Liver (tissue), 9 donors: ENCODE results near the gene KTN1. TPM values are rescaled to one million over a fixed set of nuclear protein-coding genes. Genes with fewer than 3 reads are reported as not detected.

Experiments used
- DNase-seq: peaks from one replicate; pipeline ENCODE4 v3.0.0-alpha.2; 2017; ENCODE audit warnings: low spot score
- H3K27ac ChIP-seq, 2 donors: one replicate each; pipeline ENCODE4 v1.7.0; 2013; ENCODE audit warnings: inconsistent platforms in 2 of 2, low read length in 2 of 2, control low read depth in 1 of 2, low read depth in 1 of 2, mild to moderate bottlenecking in 1 of 2
- H3K27me3 ChIP-seq, 4 donors: one replicate each; pipeline versions ENCODE4 v1.6.1 to v1.7.0; 2013; ENCODE audit warnings: low read length in 3 of 4, inconsistent platforms in 1 of 4, mild to moderate bottlenecking in 1 of 4, moderate library complexity in 1 of 4; ENCODE audit not compliant: control insufficient read depth in 4 of 4, insufficient read depth in 4 of 4
- H3K36me3 ChIP-seq, 4 donors: one replicate each; pipeline versions ENCODE4 v1.6.1 to v1.7.0; 2013; ENCODE audit warnings: low read length in 3 of 4, mild to moderate bottlenecking in 3 of 4, low read depth in 1 of 4, moderate library complexity in 1 of 4; ENCODE audit not compliant: control insufficient read depth in 4 of 4, insufficient read depth in 3 of 4
- H3K4me1 ChIP-seq, 4 donors: one replicate each; pipeline versions ENCODE4 v1.6.1 to v1.7.0; 2013; ENCODE audit warnings: low read length in 3 of 4, mild to moderate bottlenecking in 3 of 4, moderate library complexity in 1 of 4; ENCODE audit not compliant: control insufficient read depth in 4 of 4, insufficient read depth in 4 of 4
- H3K4me3 ChIP-seq, 3 donors: one replicate each; pipeline versions ENCODE4 v1.6.1 to v1.7.0; 2013; ENCODE audit warnings: low read length in 3 of 3, control low read depth in 1 of 3, low read depth in 1 of 3, mild to moderate bottlenecking in 1 of 3
- H3K9ac ChIP-seq, 2 donors: one replicate each; pipeline ENCODE4 v1.7.0; 2013; ENCODE audit warnings: low read length in 2 of 2, mild to moderate bottlenecking in 2 of 2, moderate library complexity in 2 of 2, control low read depth in 1 of 2, low read depth in 1 of 2
- H3K9me3 ChIP-seq, 4 donors: one replicate each; pipeline versions ENCODE4 v1.6.1 to v1.7.0; 2013; ENCODE audit warnings: low read length in 3 of 4; ENCODE audit not compliant: control insufficient read depth in 4 of 4
- ATF3 ChIP-seq: IDR thresholded peaks from 2 replicates; pipeline ENCODE4 v1.6.1; 2016; ENCODE audit warnings: antibody characterized with exemption
- FOXA1 ChIP-seq: IDR thresholded peaks from 2 replicates; pipeline ENCODE4 v1.6.1; 2016; ENCODE audit warnings: antibody characterized with exemption
- GABPA ChIP-seq, 2 donors: IDR thresholded peaks in 1 of 2; conservative IDR thresholded peaks in 1 of 2; 2 replicates each; pipeline ENCODE4 v1.6.1; 2016; ENCODE audit warnings: antibody characterized with exemption in 2 of 2, mild to moderate bottlenecking in 1 of 2, moderate library complexity in 1 of 2
- JUND ChIP-seq, 2 donors: IDR thresholded peaks; 2 replicates each; pipeline ENCODE4 v1.6.1; 2016; ENCODE audit warnings: antibody characterized with exemption in 2 of 2
- MAX ChIP-seq: IDR thresholded peaks from 2 replicates; pipeline ENCODE4 v1.6.1; 2016; ENCODE audit warnings: antibody characterized with exemption
- NR2F2 ChIP-seq: IDR thresholded peaks from 2 replicates; pipeline ENCODE4 v1.6.1; 2016; ENCODE audit warnings: antibody characterized with exemption
- RAD21 ChIP-seq, 2 donors: IDR thresholded peaks; 2 replicates each; pipeline ENCODE4 v1.6.1; 2016; ENCODE audit warnings: antibody characterized with exemption in 2 of 2, mild to moderate bottlenecking in 2 of 2
- REST ChIP-seq: IDR thresholded peaks from 2 replicates; pipeline ENCODE4 v1.6.1; 2016; ENCODE audit warnings: antibody characterized with exemption, mild to moderate bottlenecking
- RXRA ChIP-seq, 2 donors: IDR thresholded peaks; 2 replicates each; pipeline ENCODE4 v1.6.1; 2017 to 2018; ENCODE audit warnings: antibody characterized with exemption in 2 of 2, mild to moderate bottlenecking in 1 of 2
- SP1 ChIP-seq: IDR thresholded peaks from 2 replicates; pipeline ENCODE4 v1.6.1; 2018; ENCODE audit warnings: antibody characterized with exemption, mild to moderate bottlenecking
- YY1 ChIP-seq: IDR thresholded peaks from 2 replicates; pipeline ENCODE4 v1.6.1; 2016; ENCODE audit warnings: antibody characterized with exemption, mild to moderate bottlenecking
- WGBS: extraction: QIAGEN DNeasy Blood & Tissue Kit; methylation state at CpG from one replicate; pipeline ENCODE4 v1.1.7; 2013; 5-methylcytosine and 5-hydroxymethylcytosine counted together
- polyA plus RNA-seq, 2 donors: library from polyadenylated mRNA; stranded (reverse) in 1 of 2; unstranded in 1 of 2; fragments of 200-250 nt in 1 of 2; fragments of >200 nt in 1 of 2; fragmentation: Nextera tagmentation in 1 of 2; extraction: Ambion mirVana in 1 of 2; gene quantifications; one replicate each; pipeline versions ENCODE4 v1.2.1 to v1.2.3, GENCODE V29; 2013 to 2015
- total RNA-seq, 2 donors: library from RNA; depleted of rRNA; stranded (reverse); fragments of >200 nt; gene quantifications; one replicate each; pipeline ENCODE4 v1.2.3, GENCODE V29; 2014
- donor health status: healthy.
- donor health status: healthy.
- donor health status: healthy.
- donor health status: healthy.
- donor health status: healthy.

Gene KTN1
- total and polyA plus RNA-seq, 4 donors = 34.9 to 141 (median 59.6) TPM

DNA sequence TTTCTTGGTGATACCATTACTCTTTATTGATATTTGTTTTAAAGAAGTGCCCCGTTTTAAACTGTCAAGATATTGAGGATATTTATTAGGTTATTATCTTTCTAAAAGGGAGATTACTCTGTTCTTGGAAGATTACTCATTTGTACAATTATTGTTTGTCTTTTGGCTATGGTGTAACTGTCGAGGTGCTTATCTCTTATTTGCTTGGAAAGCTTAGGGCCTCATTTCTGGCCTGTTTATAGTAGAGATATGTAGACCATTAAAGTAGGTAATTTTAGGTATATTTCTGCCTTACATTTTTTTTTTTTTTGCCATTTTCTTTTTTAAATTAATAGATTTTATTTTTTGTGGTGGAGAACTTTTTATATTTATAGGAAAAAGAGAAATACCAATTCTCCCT, 74.2 kb downstream of the KTN1 start:
- peaks cover 0 to 3% (median 1%) of the 10 kb centered on the region in 4 donors for H3K4me1 ChIP-seq
- H3K9me3 ChIP-seq = no peaks in the 10 kb centered on the region
- 25% methylated on average over 2 of the region's 2 CpGs for WGBS
- no peak for DNase-seq
- H3K27ac ChIP-seq = no peak overlapping the region
- no peaks in the 10 kb centered on the region for H3K27me3 ChIP-seq
- TF ChIP-seq YY1 (no peak), MAX (no peak), RAD21 (IDR thresholded peaks at IDR 0.05) (peak; percentile 11 to 17)
- no peak overlapping the region for H3K4me3 ChIP-seq
- H3K36me3 ChIP-seq = peaks cover 3 to 42% (median 27%) of the 10 kb centered on the region in 4 donors
- no peak overlapping the region for H3K9ac ChIP-seq

DNA sequence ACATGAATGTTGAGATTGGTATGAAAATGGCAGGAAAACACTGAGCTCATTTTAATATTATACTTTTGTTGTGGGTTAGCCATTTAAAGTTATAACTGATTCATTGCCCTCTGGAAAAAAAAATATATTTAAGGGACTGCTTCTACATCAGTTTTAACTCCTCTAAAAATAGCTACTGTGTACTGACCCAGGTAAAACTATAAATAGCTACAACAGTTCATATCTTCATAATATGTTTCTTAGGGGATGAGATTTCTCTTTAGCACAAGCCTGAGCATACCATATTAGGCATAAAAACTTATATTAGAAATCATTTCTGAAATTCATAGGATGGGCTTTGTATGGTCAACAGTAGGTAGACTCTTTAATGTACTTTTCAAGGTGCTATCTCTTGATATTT, 81.0 kb downstream of the KTN1 start:
- DNase-seq = no peak
- no peak overlapping the region for H3K27ac ChIP-seq
- TF ChIP-seq YY1 (no peak), SP1 (no peak), GABPA (IDR thresholded peaks at IDR 0.05 in 1 of 2, conservative IDR thresholded peaks at IDR 0.05 in 1 of 2) (no peak), ATF3 (no peak), JUND (IDR thresholded peaks at IDR 0.05) (no peak), RAD21 (IDR thresholded peaks at IDR 0.05) (no peak), FOXA1 (no peak), REST (no peak), NR2F2 (no peak)
- peaks cover 5 to 30% (median 18%) of the 10 kb centered on the region in 4 donors for H3K36me3 ChIP-seq
- H3K9ac ChIP-seq = no peak overlapping the region
- H3K27me3 ChIP-seq = no peaks in the 10 kb centered on the region
- no peak overlapping the region for H3K4me3 ChIP-seq
- no peaks in the 10 kb centered on the region for H3K4me1 ChIP-seq
- no peaks in the 10 kb centered on the region for H3K9me3 ChIP-seq

GRCh38 chr14:55662752-55663151, 82.7 kb downstream of the KTN1 start:
- no peak overlapping the region for H3K9ac ChIP-seq
- H3K4me3 ChIP-seq = no peak overlapping the region
- TF ChIP-seq RXRA (IDR thresholded peaks at IDR 0.05) = no peak

More at GRCh38 chr14:55662752-55663151, 82.7 kb downstream of the KTN1 start:
- no peaks in the 10 kb centered on the region for H3K4me1 ChIP-seq
- 87% methylated on average over 5 of the region's 5 CpGs for WGBS
- peaks cover 3 to 30% (median 16%) of the 10 kb centered on the region in 4 donors for H3K36me3 ChIP-seq
- DNase-seq = no peak
- H3K9me3 ChIP-seq = no peaks in the 10 kb centered on the region
- H3K27me3 ChIP-seq = no peaks in the 10 kb centered on the region
- H3K27ac ChIP-seq = no peak overlapping the region
